PFSK-1 (cell line): ENCODE results near the gene CWF19L1.

Experiments
- FOXP2 ChIP-seq: optimal IDR thresholded peaks from 2 replicates; pipeline ENCODE3; 2011; ENCODE audit warnings: borderline replicate concordance, control low read depth, inconsistent platforms; ENCODE audit not compliant: insufficient read depth; ENCODE audit errors: extremely low read length, extremely low read depth
- POLR2AphosphoS5 ChIP-seq: IDR thresholded peaks from 2 replicates; pipeline ENCODE4 v1.6.1; 2012; ENCODE audit warnings: low read depth, mild to moderate bottlenecking, control low read depth, low read length, moderate library complexity
- SIN3A ChIP-seq: IDR thresholded peaks from 2 replicates; pipeline ENCODE4 v1.6.1; 2012; ENCODE audit warnings: mild to moderate bottlenecking, low read length, moderate library complexity, borderline replicate concordance; ENCODE audit not compliant: insufficient read depth
- TAF1 ChIP-seq: IDR thresholded peaks from 2 replicates; pipeline ENCODE4 v1.6.1; 2012; ENCODE audit warnings: low read length, control low read depth, borderline replicate concordance; ENCODE audit not compliant: insufficient read depth
- TF ChIP-seq, protein P1 (sequence below), 2 experiments: IDR thresholded peaks; 2 replicates each; pipeline versions ENCODE4 v1.6.1 to v1.8.0; 2011 to 2012; ENCODE audit warnings: low read depth in 2 of 2, low read length in 2 of 2, control low read depth in 1 of 2, inconsistent platforms in 1 of 2, mild to moderate bottlenecking in 1 of 2, moderate library complexity in 1 of 2; ENCODE audit not compliant: insufficient read depth in 1 of 2

Gene CWF19L1

DNA sequence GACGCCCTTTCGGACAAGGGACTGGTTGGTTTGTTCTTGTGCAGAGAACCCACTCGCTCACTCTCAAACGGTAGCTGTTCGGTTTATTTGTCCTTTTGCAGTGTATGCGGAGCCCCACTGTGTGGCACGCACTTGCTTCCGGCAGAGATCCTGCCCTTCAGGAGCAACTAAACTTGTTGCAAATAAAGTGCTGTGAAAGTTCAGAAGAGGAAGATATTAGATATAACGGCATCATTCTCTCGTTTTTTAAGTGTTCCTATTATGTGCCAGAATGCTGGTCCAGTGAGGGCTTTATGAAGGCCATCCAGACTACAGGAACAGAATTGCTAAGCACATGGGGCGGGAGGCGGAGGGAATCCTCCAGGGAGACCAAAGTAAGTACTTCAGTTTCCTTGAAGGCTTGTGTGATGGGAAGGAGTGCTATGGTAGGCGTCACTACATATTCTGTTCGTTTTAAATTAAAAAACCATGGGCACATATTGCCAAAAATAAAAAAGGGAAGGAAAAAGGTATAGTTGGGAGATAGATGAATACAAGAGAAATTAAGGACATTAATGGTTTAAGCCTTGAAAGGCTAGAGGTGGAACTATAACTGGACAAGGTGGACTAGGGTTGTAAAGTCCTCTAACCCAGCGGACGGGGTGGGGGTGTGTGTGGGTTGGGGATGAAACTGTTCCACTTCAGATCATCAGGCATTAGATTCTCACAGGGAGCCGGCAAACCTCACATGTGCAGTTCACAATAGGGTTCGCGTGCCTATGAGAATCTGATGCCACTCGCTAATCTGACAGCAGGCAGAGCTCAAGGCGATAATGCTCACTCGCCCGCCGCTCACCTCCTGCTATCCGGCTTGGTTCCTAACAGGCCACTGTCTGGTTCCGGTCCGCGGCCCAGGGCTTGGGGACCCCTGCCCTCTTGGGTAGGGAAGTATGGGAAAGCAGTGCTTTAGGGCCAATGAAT, 80.9 kb downstream of the CWF19L1 start:
- TF ChIP-seq SIN3A (peak; percentile 33; the same call in 1 of the 2 replicates), TAF1 (no peak; the same call in 1 of the 2 replicates)

- peak; percentile 29; the same call in 1 of the 2 replicates for TF ChIP-seq SIN3A
- TF ChIP-seq, protein P1, sequence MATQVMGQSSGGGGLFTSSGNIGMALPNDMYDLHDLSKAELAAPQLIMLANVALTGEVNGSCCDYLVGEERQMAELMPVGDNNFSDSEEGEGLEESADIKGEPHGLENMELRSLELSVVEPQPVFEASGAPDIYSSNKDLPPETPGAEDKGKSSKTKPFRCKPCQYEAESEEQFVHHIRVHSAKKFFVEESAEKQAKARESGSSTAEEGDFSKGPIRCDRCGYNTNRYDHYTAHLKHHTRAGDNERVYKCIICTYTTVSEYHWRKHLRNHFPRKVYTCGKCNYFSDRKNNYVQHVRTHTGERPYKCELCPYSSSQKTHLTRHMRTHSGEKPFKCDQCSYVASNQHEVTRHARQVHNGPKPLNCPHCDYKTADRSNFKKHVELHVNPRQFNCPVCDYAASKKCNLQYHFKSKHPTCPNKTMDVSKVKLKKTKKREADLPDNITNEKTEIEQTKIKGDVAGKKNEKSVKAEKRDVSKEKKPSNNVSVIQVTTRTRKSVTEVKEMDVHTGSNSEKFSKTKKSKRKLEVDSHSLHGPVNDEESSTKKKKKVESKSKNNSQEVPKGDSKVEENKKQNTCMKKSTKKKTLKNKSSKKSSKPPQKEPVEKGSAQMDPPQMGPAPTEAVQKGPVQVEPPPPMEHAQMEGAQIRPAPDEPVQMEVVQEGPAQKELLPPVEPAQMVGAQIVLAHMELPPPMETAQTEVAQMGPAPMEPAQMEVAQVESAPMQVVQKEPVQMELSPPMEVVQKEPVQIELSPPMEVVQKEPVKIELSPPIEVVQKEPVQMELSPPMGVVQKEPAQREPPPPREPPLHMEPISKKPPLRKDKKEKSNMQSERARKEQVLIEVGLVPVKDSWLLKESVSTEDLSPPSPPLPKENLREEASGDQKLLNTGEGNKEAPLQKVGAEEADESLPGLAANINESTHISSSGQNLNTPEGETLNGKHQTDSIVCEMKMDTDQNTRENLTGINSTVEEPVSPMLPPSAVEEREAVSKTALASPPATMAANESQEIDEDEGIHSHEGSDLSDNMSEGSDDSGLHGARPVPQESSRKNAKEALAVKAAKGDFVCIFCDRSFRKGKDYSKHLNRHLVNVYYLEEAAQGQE (IDR thresholded peaks at IDR 0.05; ENCODE audit: insufficient read depth in 1 of 2, low read depth in 2 of 2, low read length in 2 of 2) = no peak
- TF ChIP-seq FOXP2 = peak; percentile 78
- TF ChIP-seq TAF1 = 0 out of 2 replicates have a peak, but pooled peaks have one; percentile 53
- peak; percentile 72 for TF ChIP-seq POLR2AphosphoS5
These were observed 81.8 kb downstream of the CWF19L1 start, which contains the start of gene ERLIN1 for GRCh38 chr10:100185364-100186252. ERLIN1 (minus strand) TSS chr10:100186029; CDS start chr10:100185626, 403 bp downstream.

GRCh38 chr10:100184840-100185239, 82.6 kb downstream of the CWF19L1 start:
- TF ChIP-seq TAF1 = no peak
- TF ChIP-seq, protein P1 (IDR thresholded peaks at IDR 0.05; ENCODE audit: insufficient read depth in 1 of 2, low read depth in 2 of 2, low read length in 2 of 2) = no peak
- TF ChIP-seq FOXP2 = no peak
- TF ChIP-seq SIN3A = no peak

DNA sequence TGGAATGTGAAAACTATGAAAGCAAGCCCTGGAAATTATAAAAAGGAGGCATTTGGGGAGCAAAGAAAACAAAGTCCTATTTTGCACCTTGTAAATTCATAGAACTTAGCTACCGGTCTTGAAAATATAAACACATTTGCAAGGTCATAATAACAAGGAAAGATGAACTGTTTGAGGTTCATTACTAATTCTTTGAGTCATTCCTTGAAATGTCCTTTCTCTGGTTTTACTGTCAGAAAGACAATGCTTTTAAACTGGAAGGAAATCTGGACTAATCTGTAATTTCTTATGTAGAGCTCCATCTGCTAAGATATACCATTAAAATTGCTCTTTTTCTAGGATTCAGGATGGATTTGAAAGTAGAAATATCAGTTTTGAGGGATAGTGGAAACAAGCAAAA, 83.0 kb downstream of the CWF19L1 start:
- TF ChIP-seq, protein P1 (IDR thresholded peaks at IDR 0.05; ENCODE audit: insufficient read depth in 1 of 2, low read depth in 2 of 2, low read length in 2 of 2) = no peak
- no peak for TF ChIP-seq POLR2AphosphoS5
- no peak for TF ChIP-seq SIN3A
- TF ChIP-seq FOXP2 = no peak
- no peak for TF ChIP-seq TAF1

- TF ChIP-seq TAF1 = no peak
These were observed 84.0 kb downstream of the CWF19L1 start for GRCh38 chr10:100183481-100183880.

GRCh38 chr10:100182908-100183307, 84.5 kb downstream of the CWF19L1 start:
- TF ChIP-seq POLR2AphosphoS5 (no peak), FOXP2 (no peak)
